Endothelial cell of umbilical vein (primary cell): Measurements from ENCODE around the gene RCAN3. TPM values are rescaled to one million over a fixed set of nuclear protein-coding genes. Genes with fewer than 3 reads are reported as not detected.

Source experiments
- BruUV-seq: library from RNA; stranded (reverse); fragments of 400-500 nt; replicated peaks from 2 replicates; lab custom pipeline; 2021; lab: Mats Ljungman, UMichigan
- CTCF ChIA-PET: fragments of 300-600, 350-600 bp; sonication (Branson Sonifier 250); formaldehyde crosslinking; loops from one replicate; lab custom pipeline; 2021; ENCODE audit warnings: antibody characterized with exemption, inconsistent platforms; lab: Charles Lee
- POLR2A ChIA-PET: fragments of 300-600, 350-600 bp; sonication (Branson Sonifier 250); formaldehyde crosslinking; loops from one replicate; lab custom pipeline; 2021; ENCODE audit warnings: antibody characterized with exemption, inconsistent platforms; lab: Charles Lee
- DNase-seq: peaks from one replicate; pipeline ENCODE4 v3.0.0-alpha.2; 2011; ENCODE audit warnings: low read depth, low spot score
- FAIRE-seq: peaks from 2 replicates; lab custom pipeline; 2011; peaks lifted over from hg19 to GRCh38; lab: Jason Lieb, UNC
- H2AFZ ChIP-seq: 2 replicates; pipeline ENCODE4 v1.6.0; 2012; ENCODE audit warnings: low read depth, low read length, control low read depth, inconsistent platforms
- H3K27ac ChIP-seq: 2 replicates; pipeline ENCODE4 v1.5.1; 2011; ENCODE audit warnings: low read depth, mild to moderate bottlenecking, control low read depth, low read length, moderate library complexity; ENCODE audit not compliant: insufficient read depth
- H3K27me3 ChIP-seq, 2 experiments: 2 replicates each; pipeline versions ENCODE4 v1.6.0 to v1.6.1; 2011; ENCODE audit warnings: low read length in 2 of 2, mixed read lengths in 1 of 2; ENCODE audit not compliant: control insufficient read depth in 2 of 2, insufficient read depth in 2 of 2
- H3K36me3 ChIP-seq, 2 experiments: 2 replicates in 1 of 2; 3 replicates in 1 of 2; pipeline ENCODE4 v1.5.1; 2011; ENCODE audit warnings: low read length in 2 of 2, mild to moderate bottlenecking in 1 of 2, moderate library complexity in 1 of 2; ENCODE audit not compliant: control insufficient read depth in 2 of 2, insufficient read depth in 2 of 2; ENCODE audit errors: extremely low read depth in 1 of 2
- H3K4me1 ChIP-seq: 3 replicates; pipeline ENCODE4 v1.5.1; 2011; ENCODE audit warnings: mild to moderate bottlenecking, low read length; ENCODE audit not compliant: control insufficient read depth, insufficient read depth; ENCODE audit errors: extremely low read depth
- H3K4me2 ChIP-seq: 2 replicates; pipeline ENCODE4 v1.6.1; 2011; ENCODE audit warnings: low read length, control low read depth, mixed read lengths; ENCODE audit not compliant: insufficient read depth
- H3K4me3 ChIP-seq, 3 experiments: fragments of 200-600 bp in 1 of 3; sonication (generic), shearing (Covaris generic) in 1 of 3; replicated peaks in 1 of 3; 2 replicates each; pipeline ENCODE4 v1.5.1; 2011 to 2016; ENCODE audit warnings: control low read depth in 3 of 3, low read length in 3 of 3, mild to moderate bottlenecking in 2 of 3, inconsistent platforms in 1 of 3, low read depth in 1 of 3, moderate library complexity in 1 of 3; ENCODE audit not compliant: insufficient read depth in 1 of 3
- H3K79me2 ChIP-seq: 2 replicates; pipeline ENCODE4 v1.6.0; 2012; ENCODE audit warnings: low read length, inconsistent platforms; ENCODE audit not compliant: control insufficient read depth, insufficient read depth
- H3K9ac ChIP-seq: replicated peaks from 2 replicates; pipeline ENCODE3; 2011; ENCODE audit warnings: low read length, control low read depth; ENCODE audit not compliant: insufficient read depth; ENCODE audit errors: extremely low read depth
- H3K9me1 ChIP-seq: replicated peaks from 3 replicates; pipeline ENCODE4 v1.6.0; 2011; ENCODE audit warnings: mild to moderate bottlenecking, low read length; ENCODE audit not compliant: control insufficient read depth, insufficient read depth; ENCODE audit errors: extremely low read depth
- H3K9me3 ChIP-seq: replicated peaks from 2 replicates; pipeline ENCODE4 v1.5.1; 2012; ENCODE audit warnings: low read length, inconsistent platforms; ENCODE audit not compliant: control insufficient read depth, insufficient read depth
- H4K20me1 ChIP-seq: replicated peaks from 2 replicates; pipeline ENCODE3; 2011; ENCODE audit warnings: mild to moderate bottlenecking, low read length; ENCODE audit not compliant: control insufficient read depth, insufficient read depth; ENCODE audit errors: extremely low read depth
- CTCF ChIP-seq, 2 donors: IDR thresholded peaks; 1 replicate in 1 of 2; 2 replicates in 1 of 2; pipeline ENCODE4 v1.5.1; 2011; ENCODE audit warnings: low read length in 2 of 2, mild to moderate bottlenecking in 2 of 2, moderate library complexity in 2 of 2, control low read depth in 1 of 2, inconsistent platforms in 1 of 2, low read depth in 1 of 2; ENCODE audit not compliant: insufficient read depth in 1 of 2; ENCODE audit errors: extremely low read depth in 1 of 2
- EZH2 ChIP-seq: IDR thresholded peaks from 2 replicates; pipeline ENCODE4 v1.6.1; 2012; ENCODE audit warnings: borderline replicate concordance, low read depth, mild to moderate bottlenecking, moderate library complexity, low read length, inconsistent platforms; ENCODE audit not compliant: severe bottlenecking
- FOS ChIP-seq: IDR thresholded peaks from 2 replicates; pipeline ENCODE4 v1.6.1; 2011; ENCODE audit warnings: mild to moderate bottlenecking, low read length, moderate library complexity, borderline replicate concordance; ENCODE audit not compliant: insufficient read depth
- GATA2 ChIP-seq: IDR thresholded peaks from 2 replicates; pipeline ENCODE4 v1.7.0; 2011; ENCODE audit warnings: low read depth, mild to moderate bottlenecking, moderate library complexity, mixed read lengths, low read length; ENCODE audit not compliant: insufficient read length, insufficient read depth
- JUN ChIP-seq: IDR thresholded peaks from 2 replicates; pipeline ENCODE4 v1.6.1; 2011; ENCODE audit warnings: borderline replicate concordance, low read depth; ENCODE audit not compliant: insufficient read length, insufficient read depth
- MAX ChIP-seq: IDR thresholded peaks from 2 replicates; pipeline ENCODE4 v1.6.1; 2011; ENCODE audit not compliant: insufficient read depth, insufficient read length
- MYC ChIP-seq: IDR thresholded peaks from one replicate; pipeline ENCODE4 v1.6.1; 2011; ENCODE audit warnings: mild to moderate bottlenecking, low read depth, low read length
- POLR2A ChIP-seq: IDR thresholded peaks from 2 replicates; pipeline ENCODE4 v1.6.1; 2012; ENCODE audit warnings: low read depth, mild to moderate bottlenecking, control low read depth, low read length
- POLR2AphosphoS5 ChIP-seq: IDR thresholded peaks from 2 replicates; pipeline ENCODE4 v1.6.1; 2012; ENCODE audit warnings: low read depth, mild to moderate bottlenecking, control low read depth, low read length, moderate library complexity; ENCODE audit not compliant: insufficient read depth
- dilution Hi-C: fragments of 300-500 bp; cut with MboI; formaldehyde crosslinking; loops from one replicate; pipeline ENCODE4 v1.15.0; 2019; ENCODE audit warnings: low sequenced_read_pairs; ENCODE audit not compliant: extremely low pct_ligation_motif_present
- intact Hi-C: fragments of 100-400 bp; cut with micrococcal nuclease; formaldehyde crosslinking; loops from one replicate; pipeline ENCODE4 v1.10.0; 2022
- polyA plus RNA-seq, 4 experiments: library from polyadenylated mRNA; depleted of rRNA in 3 of 4; stranded (reverse) in 3 of 4; unstranded in 1 of 4; fragments of >200 nt; gene quantifications; 2 replicates each; pipeline versions ENCODE4 v1.2.1 to v1.2.3, GENCODE V29; 2011 to 2012; ENCODE audit warnings: missing spikeins in 1 of 4
- total RNA-seq: library from RNA; stranded (reverse); gene quantifications from 2 replicates; pipeline ENCODE4 v1.2.3, GENCODE V29; 2021

RCAN3 gene
- total and polyA plus RNA-seq, 2 donors (not counting 3 experiments of a cell fraction or from before 2014, with no cell fraction given) = 0.99 to 5.1 TPM

GRCh38 chr1:24508911-24509310 lies 6.3 kb downstream of the RCAN3 start:
- Histone ChIP-seq H2AFZ (no peak overlapping the region), H3K27ac (no peak overlapping the region), H3K36me3 (no peaks in the 10 kb centered on the region), H3K9ac (no peak overlapping the region), H3K79me2 (no peaks in the 10 kb centered on the region), H3K4me3 (no peak overlapping the region), H3K9me3 (no peaks in the 10 kb centered on the region), H3K9me1 (no peaks in the 10 kb centered on the region), H3K4me1 (no peaks in the 10 kb centered on the region), H3K4me2 (no peak overlapping the region), H4K20me1 (no peaks in the 10 kb centered on the region), H3K27me3 (peaks cover 0 to 4% of the 10 kb centered on the region in 2 experiments)
- no peak for FAIRE-seq
- ChIA-PET POLR2A (no interaction called here), CTCF (interaction anchor here (1.8 kb wide), 1 partner anchor 18 kb away, joined by 4 read pairs; no protein-coding TSS in a partner anchor)
- BruUV-seq = no TSS peak
- no peak for DNase-seq
- intact Hi-C loops = no loop called here
- dilution Hi-C loops = no loop called here
- TF ChIP-seq POLR2AphosphoS5 (no peak), POLR2A (no peak), GATA2 (no peak), MYC (no peak), MAX (no peak), JUN (no peak), EZH2 (no peak), CTCF (IDR thresholded peaks at IDR 0.05; ENCODE audit: extremely low read depth in 1 of 2, insufficient read depth in 1 of 2, low read depth in 1 of 2, low read length in 2 of 2) (no peak), FOS (no peak)
